PC-9 (cell line): ENCODE results near the gene DMTF1. TPM values are rescaled to one million over a fixed set of nuclear protein-coding genes. Genes with fewer than 3 reads are reported as not detected.

Experiments used
- BruUV-seq: library from RNA; stranded (reverse); fragments of 400-500 nt; replicated peaks from 2 replicates; lab custom pipeline; 2021; lab: Mats Ljungman, UMichigan
- CTCF ChIA-PET: fragments of 300-600 bp; sonication (Branson Sonifier 250); formaldehyde crosslinking; loops from one replicate; lab custom pipeline; 2022; ENCODE audit warnings: antibody characterized with exemption; lab: Charles Lee
- POLR2A ChIA-PET: fragments of 300-600 bp; sonication (Branson Sonifier 250); formaldehyde crosslinking; loops from one replicate; lab custom pipeline; 2022; ENCODE audit warnings: antibody characterized with exemption; ENCODE audit not compliant: unreplicated experiment; lab: Charles Lee
- DNase-seq, 2 experiments: peaks; one replicate each; pipeline versions ENCODE4 v3.0.0 to v3.0.0-alpha.2; 2015 to 2022; ENCODE audit warnings: mixed read lengths in 1 of 2
- H2AFZ ChIP-seq: fragments of 200-600 bp; sonication (generic); 2 replicates; pipeline ENCODE4 v1.8.1; 2017; ENCODE audit warnings: antibody characterized with exemption
- H3F3A ChIP-seq: fragments of 200-600 bp; sonication (generic); 2 replicates; pipeline ENCODE4 v1.8.1; 2017; ENCODE audit warnings: antibody characterized with exemption, mild to moderate bottlenecking, low read depth; ENCODE audit not compliant: insufficient read depth
- H3K27ac ChIP-seq: fragments of 200-600 bp; sonication (generic); 2 replicates; pipeline ENCODE4 v1.6.1; 2016; ENCODE audit warnings: mixed run types
- H3K27me3 ChIP-seq: fragments of 200-600 bp; sonication (generic); 2 replicates; pipeline ENCODE4 v1.6.1; 2016; ENCODE audit warnings: low read depth, mixed run types; ENCODE audit not compliant: insufficient read depth
- H3K36me3 ChIP-seq: fragments of 200-600 bp; sonication (generic); 2 replicates; pipeline ENCODE4 v1.6.1; 2016; ENCODE audit warnings: low read depth, mixed run types
- H3K4me1 ChIP-seq: fragments of 200-600 bp; sonication (generic); replicated peaks from 2 replicates; pipeline ENCODE4 v1.6.1; 2016; ENCODE audit warnings: mixed run types; ENCODE audit not compliant: insufficient read depth
- H3K4me2 ChIP-seq: fragments of 200-600 bp; sonication (generic); 2 replicates; pipeline ENCODE4 v1.6.1; 2017; ENCODE audit warnings: mixed run types
- H3K4me3 ChIP-seq: fragments of 200-600 bp; sonication (generic); 2 replicates; pipeline ENCODE4 v1.6.1; 2016; ENCODE audit warnings: mixed run types
- H3K79me2 ChIP-seq: fragments of 200-600 bp; sonication (generic); 2 replicates; pipeline ENCODE4 v1.6.1; 2017; ENCODE audit warnings: low read depth, mixed run types
- H3K9me2 ChIP-seq: fragments of 200-600 bp; sonication (generic); 2 replicates; pipeline ENCODE4 v1.8.1; 2017; ENCODE audit warnings: mild to moderate bottlenecking; ENCODE audit not compliant: insufficient read depth
- H3K9me3 ChIP-seq: fragments of 200-600 bp; sonication (generic); 2 replicates; pipeline ENCODE4 v1.8.1; 2016; ENCODE audit warnings: low read depth; ENCODE audit not compliant: insufficient read depth
- H4K20me1 ChIP-seq: fragments of 200-600 bp; sonication (generic); 2 replicates; pipeline ENCODE4 v1.8.1; 2017; ENCODE audit not compliant: insufficient read depth
- EZH2 ChIP-seq: fragments of 200-600 bp; sonication (generic); IDR thresholded peaks from 2 replicates; pipeline ENCODE4 v1.8.0; 2017; ENCODE audit warnings: antibody characterized with exemption, low read depth
- intact Hi-C: fragments of 100-400 bp; cut with micrococcal nuclease; formaldehyde crosslinking; loops from one replicate; pipeline ENCODE4 v1.10.0; 2022; ENCODE audit not compliant: unreplicated experiment
- total RNA-seq: library from RNA; stranded (reverse); gene quantifications from 2 replicates; pipeline ENCODE4 v1.2.3, GENCODE V29; 2021
- TF ChIP-seq, protein P1 (sequence below): fragments of 200-600 bp; sonication (generic); conservative IDR thresholded peaks from 2 replicates; pipeline ENCODE4 v1.6.1; 2017; ENCODE audit warnings: mixed run types, antibody characterized with exemption, mild to moderate bottlenecking, moderate library complexity

Gene DMTF1
- total RNA-seq, 1 experiment from 2014 or later = 54.0 TPM

DNA sequence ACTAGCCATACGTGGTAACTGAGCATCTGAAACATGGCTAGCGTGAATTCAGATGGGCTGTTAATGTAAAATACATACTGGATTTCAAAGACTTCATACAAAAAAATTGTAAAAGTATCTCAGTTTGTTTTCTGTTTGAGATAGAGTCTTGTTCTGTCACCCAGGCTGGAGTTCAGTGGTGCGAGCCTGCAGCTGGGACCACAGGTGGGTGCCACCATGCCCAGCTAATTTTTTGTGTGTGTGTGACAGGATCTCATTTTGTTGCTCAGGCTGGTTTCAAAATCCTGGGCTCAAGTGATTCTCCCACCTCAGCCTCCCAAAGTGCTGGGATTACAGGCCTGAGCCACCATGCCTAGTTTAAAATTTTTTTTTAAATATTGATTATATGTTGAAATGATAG lies 62.8 kb downstream of the DMTF1 start:
- BruUV-seq = no TSS peak
- Histone ChIP-seq H4K20me1 (no peaks in the 10 kb centered on the region), H3K27ac (no peak overlapping the region), H3K79me2 (0 out of 2 replicates have a peak, but pooled peaks cover 11% of the 10 kb centered on the region), H3K4me2 (no peak overlapping the region), H3K36me3 (no peaks in the 10 kb centered on the region), H2AFZ (no peak overlapping the region), H3K9me2 (no peaks in the 10 kb centered on the region), H3K4me3 (no peak overlapping the region), H3F3A (0 out of 2 replicates have a peak, but pooled peaks cover 8% of the 10 kb centered on the region), H3K4me1 (peaks cover 9% of the 10 kb centered on the region), H3K9me3 (no peaks in the 10 kb centered on the region), H3K27me3 (no peaks in the 10 kb centered on the region)
- no peak for DNase-seq
- CTCF ChIA-PET = no interaction called here
- TF ChIP-seq, protein P1, sequence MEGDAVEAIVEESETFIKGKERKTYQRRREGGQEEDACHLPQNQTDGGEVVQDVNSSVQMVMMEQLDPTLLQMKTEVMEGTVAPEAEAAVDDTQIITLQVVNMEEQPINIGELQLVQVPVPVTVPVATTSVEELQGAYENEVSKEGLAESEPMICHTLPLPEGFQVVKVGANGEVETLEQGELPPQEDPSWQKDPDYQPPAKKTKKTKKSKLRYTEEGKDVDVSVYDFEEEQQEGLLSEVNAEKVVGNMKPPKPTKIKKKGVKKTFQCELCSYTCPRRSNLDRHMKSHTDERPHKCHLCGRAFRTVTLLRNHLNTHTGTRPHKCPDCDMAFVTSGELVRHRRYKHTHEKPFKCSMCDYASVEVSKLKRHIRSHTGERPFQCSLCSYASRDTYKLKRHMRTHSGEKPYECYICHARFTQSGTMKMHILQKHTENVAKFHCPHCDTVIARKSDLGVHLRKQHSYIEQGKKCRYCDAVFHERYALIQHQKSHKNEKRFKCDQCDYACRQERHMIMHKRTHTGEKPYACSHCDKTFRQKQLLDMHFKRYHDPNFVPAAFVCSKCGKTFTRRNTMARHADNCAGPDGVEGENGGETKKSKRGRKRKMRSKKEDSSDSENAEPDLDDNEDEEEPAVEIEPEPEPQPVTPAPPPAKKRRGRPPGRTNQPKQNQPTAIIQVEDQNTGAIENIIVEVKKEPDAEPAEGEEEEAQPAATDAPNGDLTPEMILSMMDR = no peak
- TF ChIP-seq EZH2 = no peak
- POLR2A ChIA-PET = no interaction called here
- intact Hi-C loops = loop anchor here (5.0 kb wide), 1 partner anchor 1518 kb away; no protein-coding TSS in a partner anchor

DNA sequence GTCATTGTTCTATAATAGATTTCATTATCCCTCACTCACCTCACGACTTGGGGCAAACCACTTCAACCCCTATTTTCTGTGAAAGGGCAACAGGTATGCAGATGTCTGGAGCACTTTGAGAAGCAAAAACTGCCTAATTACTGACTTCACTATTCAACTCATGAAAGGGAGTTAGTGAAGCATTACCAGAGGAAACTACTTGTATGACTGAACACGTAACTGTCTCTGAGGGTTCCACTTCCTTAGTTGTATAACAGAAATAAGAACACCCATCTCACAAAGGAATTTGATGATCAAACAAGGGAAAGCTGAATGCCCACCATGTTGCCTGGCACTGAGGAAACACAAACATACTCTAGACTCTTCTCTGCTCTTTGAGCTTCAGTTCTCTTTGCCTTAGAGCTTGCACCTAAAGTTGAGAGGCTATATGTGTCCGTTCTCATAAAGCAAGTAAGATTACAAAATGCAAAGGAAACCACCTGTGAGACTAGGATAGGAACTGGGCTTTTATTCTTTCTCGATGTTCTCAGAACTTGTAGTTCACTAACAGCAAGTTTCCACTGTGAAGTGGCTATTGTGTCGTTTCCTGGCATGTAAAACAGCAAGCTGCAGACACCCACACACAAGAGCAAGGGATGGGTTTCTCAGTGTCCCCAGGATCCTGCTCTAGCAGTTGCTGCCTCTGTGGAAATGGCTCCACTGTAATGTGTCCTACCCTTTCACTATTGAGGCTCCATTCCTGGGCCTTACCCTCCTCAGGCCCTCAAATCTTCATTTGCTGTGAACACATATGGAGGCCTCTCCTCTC lies 64.7 kb downstream of the DMTF1 start:
- H3K27me3 ChIP-seq = no peaks in the 10 kb centered on the region
- H3F3A ChIP-seq = 0 out of 2 replicates have a peak, but pooled peaks cover 8% of the 10 kb centered on the region
- POLR2A ChIA-PET = interaction anchor here (0.6 kb wide), 1 partner anchor 65 kb away, joined by 3 read pairs; the partner anchor contains the start of gene DMTF1
- intact Hi-C loops = loop anchor here (5.0 kb wide), 1 partner anchor 1520 kb away; no protein-coding TSS in a partner anchor
- H4K20me1 ChIP-seq = no peaks in the 10 kb centered on the region
- BruUV-seq = no TSS peak
- no peak for DNase-seq
- CTCF ChIA-PET = no interaction called here
- 0 out of 2 replicates have a peak, but pooled peaks cover 11% of the 10 kb centered on the region for H3K79me2 ChIP-seq
- H3K36me3 ChIP-seq = no peaks in the 10 kb centered on the region
- H3K27ac ChIP-seq = no peak overlapping the region
- TF ChIP-seq, protein P1 = no peak
- no peak for TF ChIP-seq EZH2
- H3K4me3 ChIP-seq = no peak overlapping the region
- H3K9me2 ChIP-seq = no peaks in the 10 kb centered on the region
- no peak overlapping the region for H3K4me2 ChIP-seq
- H2AFZ ChIP-seq = no peak overlapping the region
- H3K4me1 ChIP-seq = peaks cover 20% of the 10 kb centered on the region
- H3K9me3 ChIP-seq = no peaks in the 10 kb centered on the region

DNA sequence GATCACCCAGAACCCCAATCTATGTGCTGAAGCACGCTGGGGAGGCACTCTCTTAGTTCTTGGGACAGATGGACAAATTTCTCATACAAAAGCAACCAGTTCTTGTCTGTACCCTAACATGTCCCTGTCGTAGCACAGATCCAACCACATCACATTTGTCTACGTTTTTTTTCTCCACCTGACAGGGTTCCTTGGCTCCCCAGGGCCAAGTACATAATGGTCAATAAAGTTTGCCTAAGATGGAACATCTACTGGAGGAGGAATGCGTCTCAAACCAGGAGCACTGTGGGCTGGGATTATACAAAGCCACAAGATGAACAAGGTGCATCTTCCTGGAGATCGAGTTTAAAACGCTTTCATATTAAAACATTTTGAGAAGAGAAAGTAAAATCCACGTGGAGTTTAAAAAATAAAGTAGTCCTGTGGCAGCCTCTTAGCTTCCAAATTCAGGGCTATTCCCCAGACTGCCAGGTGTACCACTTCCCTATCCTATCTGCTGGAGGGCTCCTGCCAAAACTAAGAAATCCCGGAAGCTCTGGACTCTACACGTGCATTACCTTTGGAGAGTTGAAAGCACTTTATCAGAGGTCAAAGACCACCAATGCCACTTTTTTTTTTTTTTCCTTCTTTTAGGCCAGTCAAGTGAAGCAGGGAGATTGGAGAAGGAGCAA lies 65.9 kb downstream of the DMTF1 start:
- no peaks in the 10 kb centered on the region for H3K27me3 ChIP-seq
- H3K9me2 ChIP-seq = no peaks in the 10 kb centered on the region
- POLR2A ChIA-PET = no interaction called here
- CTCF ChIA-PET = interaction anchor here (0.7 kb wide), 1 partner anchor 44 kb away, joined by 4 read pairs; no protein-coding TSS in a partner anchor
- intact Hi-C loops = loop anchor here (2.0 to 5.0 kb wide), 2 partner anchors 65 to 1521 kb away; partner anchors contain the start of gene DMTF1
- no peaks in the 10 kb centered on the region for H4K20me1 ChIP-seq
- H3K36me3 ChIP-seq = no peaks in the 10 kb centered on the region
- TF ChIP-seq, protein P1 = no peak
- no peak for TF ChIP-seq EZH2
- H3K4me3 ChIP-seq = no peak overlapping the region; the same call in 1 of the 2 replicates
- H3K27ac ChIP-seq = no peak overlapping the region
- no peak for DNase-seq
- 0 out of 2 replicates have a peak, but pooled peaks cover 11% of the 10 kb centered on the region for H3K79me2 ChIP-seq
- no TSS peak for BruUV-seq
- 0 out of 2 replicates have a peak, but pooled peaks cover 8% of the 10 kb centered on the region for H3F3A ChIP-seq
- H3K4me1 ChIP-seq = peaks cover 20% of the 10 kb centered on the region
- H3K9me3 ChIP-seq = no peaks in the 10 kb centered on the region
- H3K4me2 ChIP-seq = peak overlapping the region; percentile 95
- peak overlapping the region; percentile 98; the same call in 1 of the 2 replicates for H2AFZ ChIP-seq
